Trophoblast cell (in vitro differentiated cells and primary cell): Measurements from ENCODE around the gene NUAK2.
A peak's percentile ranks its signal among the peaks of the same experiment; 100 is the strongest.

Experiments
- DNase-seq, 2 donors: peaks; one replicate each; pipeline ENCODE4 v3.0.0-alpha.2; 2016
- H2AFZ ChIP-seq: 2 replicates; pipeline ENCODE4 v1.6.1; 2013; ENCODE audit warnings: low read length, moderate library complexity, mild to moderate bottlenecking; ENCODE audit not compliant: insufficient read depth, poor library complexity
- H2AK5ac ChIP-seq: 2 replicates; pipeline ENCODE4 v1.6.1; 2013; ENCODE audit warnings: mild to moderate bottlenecking, low read length
- H2BK120ac ChIP-seq: 2 replicates; pipeline ENCODE4 v1.6.1; 2013; ENCODE audit warnings: low read length, mild to moderate bottlenecking, moderate library complexity; ENCODE audit not compliant: insufficient read depth, poor library complexity
- H2BK12ac ChIP-seq: 2 replicates; pipeline ENCODE4 v1.6.1; 2013; ENCODE audit warnings: mild to moderate bottlenecking, low read length, moderate library complexity
- H2BK5ac ChIP-seq: 2 replicates; pipeline ENCODE4 v1.6.1; 2013; ENCODE audit warnings: low read length, low read depth, moderate library complexity, mild to moderate bottlenecking; ENCODE audit not compliant: poor library complexity
- H3K14ac ChIP-seq: 2 replicates; pipeline ENCODE4 v1.6.1; 2013; ENCODE audit warnings: mild to moderate bottlenecking, low read length
- H3K18ac ChIP-seq: 2 replicates; pipeline ENCODE4 v1.6.1; 2013; ENCODE audit warnings: mild to moderate bottlenecking, low read length
- H3K23ac ChIP-seq: 2 replicates; pipeline ENCODE4 v1.6.1; 2013; ENCODE audit warnings: low read length
- H3K27ac ChIP-seq: 2 replicates; pipeline ENCODE4 v1.5.1; 2013; ENCODE audit warnings: low read depth, mild to moderate bottlenecking, inconsistent platforms, low read length, moderate library complexity
- H3K27me3 ChIP-seq: 2 replicates; pipeline ENCODE4 v1.6.1; 2013; ENCODE audit warnings: inconsistent platforms, mild to moderate bottlenecking, low read length, moderate library complexity; ENCODE audit not compliant: insufficient read depth
- H3K36me3 ChIP-seq, 2 experiments: 1 replicate in 1 of 2; 2 replicates in 1 of 2; pipeline ENCODE4 v1.6.1; 2013; ENCODE audit warnings: low read length in 2 of 2, mild to moderate bottlenecking in 2 of 2, moderate library complexity in 1 of 2; ENCODE audit not compliant: insufficient read depth in 2 of 2, control insufficient read depth in 1 of 2
- H3K4ac ChIP-seq: 2 replicates; pipeline ENCODE4 v1.6.1; 2013; ENCODE audit warnings: low read depth, mild to moderate bottlenecking, low read length, moderate library complexity
- H3K4me1 ChIP-seq, 2 experiments: 1 replicate in 1 of 2; 2 replicates in 1 of 2; pipeline ENCODE4 v1.6.1; 2013; ENCODE audit warnings: low read length in 2 of 2, mild to moderate bottlenecking in 2 of 2, moderate library complexity in 1 of 2; ENCODE audit not compliant: insufficient read depth in 2 of 2, control insufficient read depth in 1 of 2
- H3K4me2 ChIP-seq: 2 replicates; pipeline ENCODE4 v1.6.1; 2013; ENCODE audit warnings: inconsistent platforms, mild to moderate bottlenecking, low read length, moderate library complexity
- H3K4me3 ChIP-seq: 2 replicates; pipeline ENCODE4 v1.5.1; 2013; ENCODE audit warnings: mild to moderate bottlenecking, low read depth, low read length, inconsistent platforms
- H3K79me1 ChIP-seq: one replicate; pipeline ENCODE4 v1.6.1; 2013; ENCODE audit warnings: low read length
- H3K79me2 ChIP-seq: 2 replicates; pipeline ENCODE4 v1.6.1; 2013; ENCODE audit warnings: low read length, mild to moderate bottlenecking; ENCODE audit not compliant: control insufficient read depth, insufficient read depth, poor library complexity
- H3K9ac ChIP-seq: 2 replicates; pipeline ENCODE4 v1.6.1; 2013; ENCODE audit warnings: mild to moderate bottlenecking, low read length
- H3K9me3 ChIP-seq: 2 replicates; pipeline ENCODE4 v1.6.1; 2013; ENCODE audit warnings: low read depth, mild to moderate bottlenecking, control low read depth, inconsistent platforms, low read length; ENCODE audit not compliant: insufficient read depth
- H4K12ac ChIP-seq: 2 replicates; pipeline ENCODE4 v1.6.1; 2013; ENCODE audit warnings: low read depth, mild to moderate bottlenecking, low read length, moderate library complexity
- H4K8ac ChIP-seq: 2 replicates; pipeline ENCODE4 v1.6.1; 2013; ENCODE audit warnings: low read depth, mild to moderate bottlenecking, low read length, moderate library complexity
- H4K91ac ChIP-seq: one replicate; pipeline ENCODE4 v1.6.1; 2013; ENCODE audit warnings: low read depth, mild to moderate bottlenecking, low read length, moderate library complexity
- WGBS: extraction: QIAGEN DNeasy Blood & Tissue Kit; methylation state at CpG from one replicate; pipeline ENCODE4 v1.1.7; 2013; ENCODE audit warnings: missing lambda C conversion rate; ENCODE audit not compliant: insufficient read length, insufficient coverage; ENCODE audit errors: extremely low coverage; 5-methylcytosine and 5-hydroxymethylcytosine counted together

NUAK2 gene

GRCh38 chr1:205306929-205307566 is 14.5 kb downstream of the NUAK2 start:
- H2BK120ac ChIP-seq, result no peak overlapping the region
- H3K79me1 ChIP-seq, result peaks cover 5% of the 10 kb centered on the region
- H3K18ac ChIP-seq, result no peak overlapping the region
- no peak overlapping the region for H4K91ac ChIP-seq
- no peak overlapping the region for H3K4ac ChIP-seq
- no peak overlapping the region for H3K14ac ChIP-seq
- no CpG with 5 or more reads among the region's 7 CpGs for WGBS
- no peak overlapping the region for H3K4me3 ChIP-seq
- H3K23ac ChIP-seq, result no peak overlapping the region
- DNase-seq, result peak in 1 of 2 donors; percentile 36
- peaks cover 3 to 9% of the 10 kb centered on the region in 2 experiments for H3K4me1 ChIP-seq
- H4K8ac ChIP-seq, result no peak overlapping the region
- H3K27me3 ChIP-seq, result no peaks in the 10 kb centered on the region
- no peaks in the 10 kb centered on the region for H3K9me3 ChIP-seq
- no peak overlapping the region for H3K27ac ChIP-seq
- H3K4me2 ChIP-seq, result no peak overlapping the region
- H2BK12ac ChIP-seq, result no peak overlapping the region
- H2AFZ ChIP-seq, result no peak overlapping the region
- no peak overlapping the region for H4K12ac ChIP-seq
- H2BK5ac ChIP-seq, result no peak overlapping the region
- no peak overlapping the region for H2AK5ac ChIP-seq
- H3K79me2 ChIP-seq, result peaks cover 4% of the 10 kb centered on the region
- peaks cover 79 to 94% of the 10 kb centered on the region in 2 experiments for H3K36me3 ChIP-seq
- H3K9ac ChIP-seq, result peak overlapping the region; percentile 5

GRCh38 chr1:205304695-205305070 is 16.9 kb downstream of the NUAK2 start:
- H3K18ac ChIP-seq, result no peak overlapping the region
- H3K4me2 ChIP-seq, result no peak overlapping the region
- H3K9me3 ChIP-seq, result no peaks in the 10 kb centered on the region
- H2BK120ac ChIP-seq, result no peak overlapping the region
- peaks cover 63 to 73% of the 10 kb centered on the region in 2 experiments for H3K36me3 ChIP-seq
- WGBS, result no CpG with 5 or more reads among the region's 1 CpG
- peaks cover 12 to 24% of the 10 kb centered on the region in 2 experiments for H3K4me1 ChIP-seq
- H3K14ac ChIP-seq, result no peak overlapping the region
- no peaks in the 10 kb centered on the region for H3K27me3 ChIP-seq
- no peak overlapping the region for H4K8ac ChIP-seq
- H3K79me2 ChIP-seq, result no peaks in the 10 kb centered on the region
- H2BK12ac ChIP-seq, result no peak overlapping the region
- no peak overlapping the region for H4K91ac ChIP-seq
- no peak overlapping the region for H3K4me3 ChIP-seq
- no peak for DNase-seq
- H3K23ac ChIP-seq, result no peak overlapping the region
- no peak overlapping the region for H3K9ac ChIP-seq
- H3K27ac ChIP-seq, result no peak overlapping the region
- H2AFZ ChIP-seq, result no peak overlapping the region
- H3K79me1 ChIP-seq, result peaks cover 21% of the 10 kb centered on the region
- no peak overlapping the region for H2AK5ac ChIP-seq
- H3K4ac ChIP-seq, result no peak overlapping the region
- H4K12ac ChIP-seq, result no peak overlapping the region
- H2BK5ac ChIP-seq, result no peak overlapping the region

GRCh38 chr1:205304046-205304694 is 17.4 kb downstream of the NUAK2 start:
- H3K14ac ChIP-seq, result no peak overlapping the region
- no peak overlapping the region for H3K4ac ChIP-seq
- H3K23ac ChIP-seq, result no peak overlapping the region
- H4K12ac ChIP-seq, result no peak overlapping the region
- no peak overlapping the region for H3K18ac ChIP-seq
- WGBS, result no CpG with 5 or more reads among the region's 19 CpGs
- H3K79me2 ChIP-seq, result no peaks in the 10 kb centered on the region
- DNase-seq, result peak; percentile 85 to 87
- no peak overlapping the region for H2BK120ac ChIP-seq
- peaks cover 12 to 24% of the 10 kb centered on the region in 2 experiments for H3K4me1 ChIP-seq
- H4K8ac ChIP-seq, result no peak overlapping the region
- H2AK5ac ChIP-seq, result no peak overlapping the region
- H3K36me3 ChIP-seq, result peaks cover 58 to 68% of the 10 kb centered on the region in 2 experiments
- peaks cover 21% of the 10 kb centered on the region for H3K79me1 ChIP-seq
- H2AFZ ChIP-seq, result no peak overlapping the region
- no peak overlapping the region for H3K4me2 ChIP-seq
- no peak overlapping the region for H2BK12ac ChIP-seq
- H3K27ac ChIP-seq, result no peak overlapping the region
- no peak overlapping the region for H4K91ac ChIP-seq
- H3K27me3 ChIP-seq, result no peaks in the 10 kb centered on the region
- no peak overlapping the region for H2BK5ac ChIP-seq
- no peak overlapping the region for H3K9ac ChIP-seq
- no peak overlapping the region for H3K4me3 ChIP-seq
- no peaks in the 10 kb centered on the region for H3K9me3 ChIP-seq

- no peak overlapping the region for H2AFZ ChIP-seq
- H2BK12ac ChIP-seq, result no peak overlapping the region
- H3K4me3 ChIP-seq, result no peak overlapping the region
- H3K27me3 ChIP-seq, result no peaks in the 10 kb centered on the region
- H3K36me3 ChIP-seq, result peaks cover 53 to 60% of the 10 kb centered on the region in 2 experiments
- H4K12ac ChIP-seq, result no peak overlapping the region
- peak overlapping the region; percentile 30 for H2AK5ac ChIP-seq
- H2BK5ac ChIP-seq, result no peak overlapping the region
- no peak overlapping the region for H3K14ac ChIP-seq
- H3K4me1 ChIP-seq, result peaks cover 18 to 30% of the 10 kb centered on the region in 2 experiments
- no peak overlapping the region for H4K91ac ChIP-seq
- H3K4ac ChIP-seq, result no peak overlapping the region
- H3K23ac ChIP-seq, result no peak overlapping the region
- H2BK120ac ChIP-seq, result no peak overlapping the region
- no CpG with 5 or more reads among the region's 20 CpGs for WGBS
- peak overlapping the region; percentile 40 for H3K27ac ChIP-seq
- H3K79me2 ChIP-seq, result peaks cover 4% of the 10 kb centered on the region
- H3K79me1 ChIP-seq, result peaks cover 27% of the 10 kb centered on the region
- H3K18ac ChIP-seq, result peak overlapping the region; percentile 13
- H3K9ac ChIP-seq, result peak overlapping the region; percentile 31
- H3K9me3 ChIP-seq, result no peaks in the 10 kb centered on the region
- no peak overlapping the region for H3K4me2 ChIP-seq
- H4K8ac ChIP-seq, result no peak overlapping the region
- DNase-seq, result no peak
Observed at GRCh38 chr1:205303247-205303888, 18.2 kb downstream of the NUAK2 start.
